ENCODE measurements around the gene SNX30. TPM values are rescaled to one million over a fixed set of nuclear protein-coding genes. Genes with fewer than 3 reads are reported as not detected.

SNX30 gene
- total RNA-seq, 2 donors from 2014 or later: 6.3 to 38.7 TPM

- no peak for DNase-seq (ENCODE audit: low spot score)
- no peak overlapping the region for H3K4me3 ChIP-seq
- no peaks in the 10 kb centered on the region for H3K27me3 ChIP-seq (replicated peaks; ENCODE audit: insufficient read depth)
- intact Hi-C loops (cut with DNase I): no loop called here
- no peaks in the 10 kb centered on the region for H3K4me1 ChIP-seq (replicated peaks)
- no peaks in the 10 kb centered on the region for H3K36me3 ChIP-seq
- no peaks in the 10 kb centered on the region for H3K9me3 ChIP-seq
- WGBS: 94% methylated on average over 3 of the region's 3 CpGs
- TF ChIP-seq POLR2A (IDR thresholded peaks at IDR 0.05) (no peak), POLR2AphosphoS5 (IDR thresholded peaks at IDR 0.05) (no peak)
- TF ChIP-seq, protein P1, sequence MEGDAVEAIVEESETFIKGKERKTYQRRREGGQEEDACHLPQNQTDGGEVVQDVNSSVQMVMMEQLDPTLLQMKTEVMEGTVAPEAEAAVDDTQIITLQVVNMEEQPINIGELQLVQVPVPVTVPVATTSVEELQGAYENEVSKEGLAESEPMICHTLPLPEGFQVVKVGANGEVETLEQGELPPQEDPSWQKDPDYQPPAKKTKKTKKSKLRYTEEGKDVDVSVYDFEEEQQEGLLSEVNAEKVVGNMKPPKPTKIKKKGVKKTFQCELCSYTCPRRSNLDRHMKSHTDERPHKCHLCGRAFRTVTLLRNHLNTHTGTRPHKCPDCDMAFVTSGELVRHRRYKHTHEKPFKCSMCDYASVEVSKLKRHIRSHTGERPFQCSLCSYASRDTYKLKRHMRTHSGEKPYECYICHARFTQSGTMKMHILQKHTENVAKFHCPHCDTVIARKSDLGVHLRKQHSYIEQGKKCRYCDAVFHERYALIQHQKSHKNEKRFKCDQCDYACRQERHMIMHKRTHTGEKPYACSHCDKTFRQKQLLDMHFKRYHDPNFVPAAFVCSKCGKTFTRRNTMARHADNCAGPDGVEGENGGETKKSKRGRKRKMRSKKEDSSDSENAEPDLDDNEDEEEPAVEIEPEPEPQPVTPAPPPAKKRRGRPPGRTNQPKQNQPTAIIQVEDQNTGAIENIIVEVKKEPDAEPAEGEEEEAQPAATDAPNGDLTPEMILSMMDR (IDR thresholded peaks at IDR 0.05): no peak
- no peak overlapping the region for H3K27ac ChIP-seq
Observed at GRCh38 chr9:112912636-112913035, 162.1 kb downstream of the SNX30 start.

DNA sequence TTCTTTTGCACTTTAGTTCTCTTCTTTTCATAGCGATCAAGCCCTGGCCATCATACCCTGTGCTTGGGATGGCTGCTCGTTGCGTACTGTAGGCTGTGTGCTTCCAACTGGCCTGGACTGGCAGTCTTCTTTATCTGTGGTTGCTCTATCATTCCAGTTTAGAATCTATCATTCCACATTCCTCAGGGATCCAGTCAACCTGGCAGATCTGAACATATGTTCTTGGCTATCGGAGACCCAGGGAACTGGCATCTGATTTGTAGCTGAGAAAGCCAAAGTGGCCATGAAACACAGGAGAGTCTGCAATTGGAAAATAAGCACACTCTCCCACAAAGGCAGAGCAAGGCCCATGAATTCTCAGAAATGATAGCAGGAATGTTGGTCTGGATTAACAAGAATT, 162.8 kb downstream of the SNX30 start:
- Histone ChIP-seq H3K9me3 (no peaks in the 10 kb centered on the region), H3K4me3 (no peak overlapping the region), H3K4me1 (replicated peaks) (no peaks in the 10 kb centered on the region), H3K36me3 (no peaks in the 10 kb centered on the region), H3K27me3 (replicated peaks; ENCODE audit: insufficient read depth) (no peaks in the 10 kb centered on the region), H3K27ac (no peak overlapping the region)
- intact Hi-C loops (cut with DNase I): no loop called here
- DNase-seq (ENCODE audit: low spot score): no peak
- 86% methylated on average over 4 of the region's 4 CpGs for WGBS
- TF ChIP-seq, protein P1 (IDR thresholded peaks at IDR 0.05): no peak
- TF ChIP-seq POLR2A (IDR thresholded peaks at IDR 0.05) (no peak), POLR2AphosphoS5 (IDR thresholded peaks at IDR 0.05) (no peak)

DNA sequence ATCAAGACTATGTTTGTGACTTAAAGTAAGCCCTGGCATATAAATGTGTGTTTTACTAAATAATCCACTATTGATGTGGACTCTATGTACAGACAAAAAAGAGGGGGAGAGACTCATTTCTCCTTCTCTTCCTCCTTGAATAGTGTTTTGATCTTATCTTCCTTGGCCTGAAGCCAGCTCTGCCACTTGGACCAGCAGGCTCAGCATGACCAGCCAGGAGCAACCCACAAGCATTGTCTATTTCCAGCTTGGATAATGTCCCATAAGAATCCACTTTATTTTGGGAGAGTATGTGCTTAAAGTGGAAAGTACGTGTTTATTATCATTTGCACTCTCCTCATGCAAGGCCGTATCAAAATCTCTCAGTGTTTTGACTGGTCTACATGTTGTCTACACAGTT, 164.0 kb downstream of the SNX30 start:
- TF ChIP-seq POLR2AphosphoS5 (IDR thresholded peaks at IDR 0.05) (no peak), POLR2A (IDR thresholded peaks at IDR 0.05) (no peak)
- TF ChIP-seq, protein P1 (IDR thresholded peaks at IDR 0.05): no peak
- no peak overlapping the region for H3K27ac ChIP-seq
- H3K4me3 ChIP-seq: no peak overlapping the region
- DNase-seq (ENCODE audit: low spot score): no peak
- H3K9me3 ChIP-seq: no peaks in the 10 kb centered on the region
- no peaks in the 10 kb centered on the region for H3K4me1 ChIP-seq (replicated peaks)
- intact Hi-C loops (cut with DNase I): no loop called here
- H3K27me3 ChIP-seq (replicated peaks; ENCODE audit: insufficient read depth): no peaks in the 10 kb centered on the region
- H3K36me3 ChIP-seq: no peaks in the 10 kb centered on the region
- 28% methylated on average over 2 of the region's 2 CpGs for WGBS

- 71% methylated on average over 1 of the region's 1 CpG for WGBS
- no peak for TF ChIP-seq POLR2A (IDR thresholded peaks at IDR 0.05)
- TF ChIP-seq, protein P1 (IDR thresholded peaks at IDR 0.05): no peak
- no peak for TF ChIP-seq POLR2AphosphoS5 (IDR thresholded peaks at IDR 0.05)
- Histone ChIP-seq H3K27ac (no peak overlapping the region), H3K36me3 (no peaks in the 10 kb centered on the region), H3K9me3 (no peaks in the 10 kb centered on the region), H3K4me1 (replicated peaks) (no peaks in the 10 kb centered on the region), H3K27me3 (replicated peaks; ENCODE audit: insufficient read depth) (no peaks in the 10 kb centered on the region), H3K4me3 (no peak overlapping the region)
- no peak for DNase-seq (ENCODE audit: low spot score)
- intact Hi-C loops (cut with DNase I): no loop called here
Observed at GRCh38 chr9:112917047-112917986, 166.8 kb downstream of the SNX30 start.

GRCh38 chr9:112917987-112918362, 167.4 kb downstream of the SNX30 start:
- TF ChIP-seq POLR2AphosphoS5 (IDR thresholded peaks at IDR 0.05): no peak
- no peak for TF ChIP-seq POLR2A (IDR thresholded peaks at IDR 0.05)
- TF ChIP-seq, protein P1 (IDR thresholded peaks at IDR 0.05): no peak
- 37% methylated on average over 1 of the region's 1 CpG for WGBS

More at GRCh38 chr9:112917987-112918362, 167.4 kb downstream of the SNX30 start:
- intact Hi-C loops (cut with DNase I): no loop called here
- no peaks in the 10 kb centered on the region for H3K27me3 ChIP-seq (replicated peaks; ENCODE audit: insufficient read depth)
- H3K36me3 ChIP-seq: no peaks in the 10 kb centered on the region
- no peak for DNase-seq (ENCODE audit: low spot score)
- H3K4me1 ChIP-seq (replicated peaks): no peaks in the 10 kb centered on the region
- no peaks in the 10 kb centered on the region for H3K9me3 ChIP-seq
- no peak overlapping the region for H3K27ac ChIP-seq
- no peak overlapping the region for H3K4me3 ChIP-seq

Data from prostate gland (tissue), 2 donors.